Gastroesophageal sphincter (tissue), 4 donors: Measurements from ENCODE around the gene HIPK4. TPM values are rescaled to one million over a fixed set of nuclear protein-coding genes. Genes with fewer than 3 reads are reported as not detected.

Experiments used
- ATAC-seq: fragments of 150-250 bp; one replicate; pipeline ENCODE4 v1.9.1; 2016; ENCODE audit warnings: mild to moderate bottlenecking, moderate library complexity
- H3K27ac ChIP-seq, 4 donors: fragments of 200-600 bp; sonication (generic) in 3 of 4; 1 replicate in 3 of 4; 2 replicates in 1 of 4; pipeline ENCODE4 v1.5.1; 2016 to 2019
- H3K27me3 ChIP-seq: fragments of 200-600 bp; sonication (generic); one replicate; pipeline ENCODE4 v1.5.1; 2019
- H3K36me3 ChIP-seq, 2 donors: fragments of 200-600 bp; sonication (generic); one replicate each; pipeline ENCODE4 v1.5.1; 2019; ENCODE audit warnings: control low read depth in 1 of 2
- H3K4me1 ChIP-seq, 3 donors: fragments of 200-600 bp; sonication (generic); 1 replicate in 2 of 3; 2 replicates in 1 of 3; pipeline ENCODE4 v1.5.1; 2016 to 2019; ENCODE audit warnings: control low read depth in 2 of 3
- H3K4me3 ChIP-seq, 2 donors: fragments of 200-600 bp; sonication (generic); one replicate each; pipeline ENCODE4 v1.5.1; 2019; ENCODE audit warnings: mild to moderate bottlenecking in 1 of 2, moderate library complexity in 1 of 2
- H3K9me3 ChIP-seq, 3 donors: fragments of 200-600 bp; sonication (generic); one replicate each; pipeline ENCODE4 v1.5.1; 2017 to 2019; ENCODE audit warnings: control low read depth in 2 of 3
- EP300 ChIP-seq: sonication (generic); formaldehyde crosslinking; IDR thresholded peaks from one replicate; pipeline ENCODE4 v1.6.1; 2017; ENCODE audit warnings: antibody characterized with exemption, mild to moderate bottlenecking
- POLR2A ChIP-seq, 2 donors: fragments of 450-650 bp; IDR thresholded peaks; one replicate each; pipeline ENCODE4 v1.6.1; 2017; ENCODE audit warnings: antibody characterized with exemption in 2 of 2, mild to moderate bottlenecking in 2 of 2, moderate library complexity in 1 of 2
- POLR2AphosphoS5 ChIP-seq: sonication (generic); formaldehyde crosslinking; IDR thresholded peaks from one replicate; pipeline ENCODE4 v1.6.1; 2017; ENCODE audit warnings: antibody characterized with exemption
- WGBS, 2 donors: methylation state at CpG; one replicate each; pipeline ENCODE4 v1.1.5; 2018; ENCODE audit warnings: low coverage in 1 of 2; 5-methylcytosine and 5-hydroxymethylcytosine counted together
- small RNA-seq, 4 donors: library from RNA; depleted of rRNA; stranded (forward); fragments of <200 nt; gene quantifications; one replicate each; pipeline ENCODE3, GENCODE V24; 2016
- total RNA-seq, 4 donors: library from RNA; depleted of rRNA; stranded (reverse); fragments of >200 nt; gene quantifications; one replicate each; pipeline ENCODE4 v1.1.0, GENCODE V29; 2016
- TF ChIP-seq, protein P1 (sequence below), 4 experiments: fragments of 200-600 bp in 2 of 4; fragments of 450-650 bp in 2 of 4; sonication (generic) in 1 of 4; IDR thresholded peaks; one replicate each; pipeline ENCODE4 v1.5.1; 2017 to 2019; ENCODE audit warnings: antibody characterized with exemption in 4 of 4, mild to moderate bottlenecking in 2 of 4, moderate library complexity in 2 of 4

The HIPK4 gene
- total RNA-seq, 4 donors from 2014 or later, result 0.19 to 1.1 TPM; not detected in 2

DNA sequence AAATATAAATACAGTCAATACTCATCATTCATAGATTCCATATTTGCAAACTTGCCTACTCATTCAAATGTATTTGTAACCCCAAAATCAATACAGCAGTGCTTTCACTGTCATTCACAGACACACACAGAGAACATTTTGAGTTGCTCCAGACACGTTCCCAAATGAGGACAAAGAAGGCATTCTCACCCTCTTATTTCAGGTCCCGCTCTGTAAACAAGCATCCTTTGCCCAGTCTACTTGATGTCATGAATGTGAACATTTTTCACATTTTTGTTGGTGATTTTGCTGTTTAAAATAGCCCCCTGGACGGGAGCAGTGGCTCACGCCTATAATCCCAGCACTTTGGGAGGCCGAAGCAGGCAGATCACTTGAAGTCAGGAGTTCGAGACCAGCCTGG, 57.3 kb downstream of the HIPK4 start:
- no peaks in the 10 kb centered on the region for H3K9me3 ChIP-seq
- no peaks in the 10 kb centered on the region for H3K27me3 ChIP-seq

DNA sequence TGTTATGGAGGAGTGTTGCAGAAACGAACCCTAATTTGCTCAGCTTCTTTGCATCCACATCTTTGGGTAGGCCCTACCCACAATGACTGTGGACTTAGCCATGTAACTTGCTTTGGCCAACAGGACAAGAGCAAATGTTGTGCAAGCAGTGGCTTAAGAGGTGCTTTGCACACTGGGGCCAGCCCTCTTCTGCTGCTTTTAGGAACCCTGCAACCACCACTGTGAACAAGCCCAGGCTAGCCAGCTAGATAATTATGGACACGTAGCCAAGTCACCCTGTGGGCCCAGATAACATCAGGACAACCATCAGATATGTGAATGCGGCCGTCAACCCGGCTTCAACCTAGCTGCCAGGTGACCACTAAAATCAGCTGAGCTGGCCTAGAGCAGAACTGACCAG, 58.9 kb downstream of the HIPK4 start:
- no peak overlapping the region for H3K27ac ChIP-seq
- no peak overlapping the region for H3K4me3 ChIP-seq
- no peaks in the 10 kb centered on the region for H3K27me3 ChIP-seq
- peaks cover 0 to 100% of the 10 kb centered on the region in 2 donors for H3K36me3 ChIP-seq
- H3K9me3 ChIP-seq, result no peaks in the 10 kb centered on the region
- no peaks in the 10 kb centered on the region for H3K4me1 ChIP-seq
- no peak for ATAC-seq
- TF ChIP-seq POLR2AphosphoS5, result no peak
- TF ChIP-seq, protein P1, sequence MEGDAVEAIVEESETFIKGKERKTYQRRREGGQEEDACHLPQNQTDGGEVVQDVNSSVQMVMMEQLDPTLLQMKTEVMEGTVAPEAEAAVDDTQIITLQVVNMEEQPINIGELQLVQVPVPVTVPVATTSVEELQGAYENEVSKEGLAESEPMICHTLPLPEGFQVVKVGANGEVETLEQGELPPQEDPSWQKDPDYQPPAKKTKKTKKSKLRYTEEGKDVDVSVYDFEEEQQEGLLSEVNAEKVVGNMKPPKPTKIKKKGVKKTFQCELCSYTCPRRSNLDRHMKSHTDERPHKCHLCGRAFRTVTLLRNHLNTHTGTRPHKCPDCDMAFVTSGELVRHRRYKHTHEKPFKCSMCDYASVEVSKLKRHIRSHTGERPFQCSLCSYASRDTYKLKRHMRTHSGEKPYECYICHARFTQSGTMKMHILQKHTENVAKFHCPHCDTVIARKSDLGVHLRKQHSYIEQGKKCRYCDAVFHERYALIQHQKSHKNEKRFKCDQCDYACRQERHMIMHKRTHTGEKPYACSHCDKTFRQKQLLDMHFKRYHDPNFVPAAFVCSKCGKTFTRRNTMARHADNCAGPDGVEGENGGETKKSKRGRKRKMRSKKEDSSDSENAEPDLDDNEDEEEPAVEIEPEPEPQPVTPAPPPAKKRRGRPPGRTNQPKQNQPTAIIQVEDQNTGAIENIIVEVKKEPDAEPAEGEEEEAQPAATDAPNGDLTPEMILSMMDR (IDR thresholded peaks at IDR 0.05), result no peak
- TF ChIP-seq POLR2A (IDR thresholded peaks at IDR 0.05), result no peak
- no peak for TF ChIP-seq EP300
- WGBS, 2 donors, result 88% methylated on average over 3 of the region's 5 CpGs; no CpG with 5 or more reads in 1 of the 2 donors

More for the DNA sequence above, 57.3 kb downstream of the HIPK4 start:
- Histone ChIP-seq H3K27ac (no peak overlapping the region), H3K4me1 (no peaks in the 10 kb centered on the region), H3K4me3 (no peak overlapping the region), H3K36me3 (peaks cover 0 to 89% of the 10 kb centered on the region in 2 donors)
- TF ChIP-seq POLR2A (IDR thresholded peaks at IDR 0.05) (no peak), POLR2AphosphoS5 (no peak), EP300 (no peak)
- TF ChIP-seq, protein P1 (IDR thresholded peaks at IDR 0.05), result no peak
- WGBS, 2 donors, result 72 to 86% methylated on average over 2 to 5 of the region's 6 CpGs
- no peak for ATAC-seq

Small RNA genes within 50 kb of the gene (small RNA-seq; reads per million reads assigned to genes)
- gene MIR6796 (0 reads per million in 4 donors), gene RF00019 (0 reads per million in 4 donors)

Other genes starting within 250 kb of the HIPK4 start
- 10 to 100 TPM in 3 of 4 donors, 1 to 10 TPM in 1; 9.8 to 21.3 (median 16.4) TPM for gene MAP3K10, start 198.8 kb downstream of the HIPK4 start, total RNA-seq
- gene TTC9B, start 171.8 kb downstream of the HIPK4 start, total RNA-seq, result not detected
- under 1 TPM in 1 of 4 donors, not detected in 3; 0.13 TPM for gene CCNP, start 163.5 kb downstream of the HIPK4 start, total RNA-seq
- 10 to 100 TPM; 64.2 to 88.9 (median 72.8) TPM for gene AKT2, start 104.8 kb downstream of the HIPK4 start, total RNA-seq
- gene C19orf47, start 41.8 kb downstream of the HIPK4 start, total RNA-seq, result 10 to 100 TPM in 3 of 4 donors, 1 to 10 TPM in 1; 10.0 to 29.7 (median 19.2) TPM
- 100 to 1,000 TPM; 237 to 302 (median 266) TPM for gene PLD3, start 41.5 kb downstream of the HIPK4 start, total RNA-seq
- gene PRX, start 23.2 kb upstream of the HIPK4 start, total RNA-seq, result 10 to 100 TPM in 1 of 4 donors, 1 to 10 TPM in 3; 4.5 to 12.7 (median 6.7) TPM
- gene SERTAD1, start 35.8 kb upstream of the HIPK4 start, total RNA-seq, result 10 to 100 TPM; 16.6 to 22.1 (median 18.9) TPM
- 10 to 100 TPM; 22.1 to 30.2 (median 26.4) TPM for gene SERTAD3, start 54.2 kb upstream of the HIPK4 start, total RNA-seq
- gene BLVRB, start 75.6 kb upstream of the HIPK4 start, total RNA-seq, result 100 to 1,000 TPM; 146 to 209 (median 164) TPM
- gene SPTBN4, start 76.8 kb upstream of the HIPK4 start, total RNA-seq, result 1 to 10 TPM; 4.7 to 9.4 (median 5.9) TPM
- 10 to 100 TPM; 30.3 to 50.1 (median 37.7) TPM for gene SHKBP1, start 186.7 kb upstream of the HIPK4 start, total RNA-seq
- 100 to 1,000 TPM; 199 to 369 (median 320) TPM for gene LTBP4, start 211.2 kb upstream of the HIPK4 start, total RNA-seq